ENCODE measurements around the gene GAL3ST1. TPM values are rescaled to one million over a fixed set of nuclear protein-coding genes. Genes with fewer than 3 reads are reported as not detected.
"Not testable (repeated sequence)": the region's sequence is repeated elsewhere in the genome, so short reads cannot be mapped to it uniquely, and the experiment has no call there.

The GAL3ST1 gene
- total and polyA plus RNA-seq, 2 donors (not counting 1 experiment from before 2014, with no cell fraction given) = 0.06 to 0.17 TPM

DNA sequence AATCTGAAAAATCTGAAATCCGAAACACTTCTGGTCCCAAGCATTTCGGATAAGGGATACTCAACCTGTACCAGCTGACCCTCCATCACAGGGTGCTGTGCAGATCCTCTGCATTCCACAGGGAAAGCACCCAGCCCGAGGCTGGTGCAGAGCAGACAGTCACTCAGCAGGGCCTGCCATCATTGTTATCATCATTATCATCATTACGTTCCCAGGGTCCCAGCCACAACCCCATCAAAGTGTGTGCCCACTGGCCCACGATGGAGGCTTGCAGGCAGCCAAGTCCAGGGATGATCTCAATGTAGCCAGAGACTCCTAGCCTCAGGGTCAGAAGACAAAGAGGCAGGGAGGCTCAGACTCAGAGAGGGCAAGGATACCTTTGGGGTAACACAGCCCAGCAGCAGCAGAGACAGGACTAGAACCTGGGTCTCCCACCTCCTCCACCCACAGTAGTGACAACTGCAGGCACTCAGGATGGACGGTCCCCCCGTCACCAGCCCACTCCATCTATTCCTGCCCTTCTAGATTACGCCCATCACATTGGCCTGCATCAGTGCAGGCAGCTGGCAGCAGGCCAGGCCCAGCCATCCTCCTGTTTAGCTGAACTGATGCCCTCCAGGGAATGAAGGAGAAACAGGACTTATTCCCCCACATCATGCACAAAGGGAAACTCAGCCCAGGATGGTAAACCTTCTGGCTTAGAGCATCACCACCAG is 10.3 kb downstream of the GAL3ST1 start:
- no peak overlapping the region for H3K4me3 ChIP-seq (replicated peaks in 1 of 4; ENCODE audit: control extremely low read depth in 1 of 4, insufficient read depth in 1 of 4, low read depth in 3 of 4, low read length in 4 of 4)
- H3K36me3 ChIP-seq (ENCODE audit: control insufficient read depth, insufficient read depth, low read length) = no peaks in the 10 kb centered on the region
- no peaks in the 10 kb centered on the region for H3K9me3 ChIP-seq (ENCODE audit: control insufficient read depth, insufficient read depth, low read depth, low read length)
- H3K4me2 ChIP-seq (ENCODE audit: extremely low read depth, insufficient read depth, low read length) = no peak overlapping the region
- no peak overlapping the region for H3K9ac ChIP-seq (ENCODE audit: insufficient read depth, low read length)
- no peak overlapping the region for H2AFZ ChIP-seq (ENCODE audit: low read length)
- no peak overlapping the region for H3K27ac ChIP-seq (ENCODE audit: insufficient read depth, low read length)
- H3K79me2 ChIP-seq (ENCODE audit: control insufficient read depth, insufficient read depth, low read length) = no peaks in the 10 kb centered on the region
- peaks cover 4% of the 10 kb centered on the region for H3K27me3 ChIP-seq (ENCODE audit: control insufficient read depth, insufficient read depth, low read length)
- no peaks in the 10 kb centered on the region for H4K20me1 ChIP-seq (ENCODE audit: control insufficient read depth, extremely low read depth, insufficient read depth, low read length)
- no peak for DNase-seq (ENCODE audit: low read depth in 2 of 2)
- H3K4me1 ChIP-seq (ENCODE audit: control insufficient read depth, extremely low read depth, insufficient read depth, low read length) = no peaks in the 10 kb centered on the region
- TF ChIP-seq EZH2 (IDR thresholded peaks at IDR 0.05; ENCODE audit: low read length, missing control alignments) (no peak), CTCF (conservative IDR thresholded peaks at IDR 0.05 in 1 of 2, IDR thresholded peaks at IDR 0.05 in 1 of 2; ENCODE audit: low read depth in 1 of 2, low read length in 2 of 2) (no peak)

GRCh38 chr22:30562366-30562765 is 12.1 kb downstream of the GAL3ST1 start:
- no peaks in the 10 kb centered on the region for H4K20me1 ChIP-seq (ENCODE audit: control insufficient read depth, extremely low read depth, insufficient read depth, low read length)
- no peak overlapping the region for H3K4me2 ChIP-seq (ENCODE audit: extremely low read depth, insufficient read depth, low read length)
- no peaks in the 10 kb centered on the region for H3K9me3 ChIP-seq (ENCODE audit: control insufficient read depth, insufficient read depth, low read depth, low read length)
- DNase-seq (ENCODE audit: low read depth in 2 of 2) = no peak
- TF ChIP-seq EZH2 (IDR thresholded peaks at IDR 0.05; ENCODE audit: low read length, missing control alignments) (no peak), CTCF (conservative IDR thresholded peaks at IDR 0.05 in 1 of 2, IDR thresholded peaks at IDR 0.05 in 1 of 2; ENCODE audit: low read depth in 1 of 2, low read length in 2 of 2) (no peak)
- no peaks in the 10 kb centered on the region for H3K27me3 ChIP-seq (ENCODE audit: control insufficient read depth, insufficient read depth, low read length)
- no peak overlapping the region for H3K9ac ChIP-seq (ENCODE audit: insufficient read depth, low read length)
- no peaks in the 10 kb centered on the region for H3K79me2 ChIP-seq (ENCODE audit: control insufficient read depth, insufficient read depth, low read length)
- H3K36me3 ChIP-seq (ENCODE audit: control insufficient read depth, insufficient read depth, low read length) = no peaks in the 10 kb centered on the region
- H3K27ac ChIP-seq (ENCODE audit: insufficient read depth, low read length) = no peak overlapping the region
- no peaks in the 10 kb centered on the region for H3K4me1 ChIP-seq (ENCODE audit: control insufficient read depth, extremely low read depth, insufficient read depth, low read length)
- H2AFZ ChIP-seq (ENCODE audit: low read length) = no peak overlapping the region
- H3K4me3 ChIP-seq (replicated peaks in 1 of 4; ENCODE audit: control extremely low read depth in 1 of 4, insufficient read depth in 1 of 4, low read depth in 3 of 4, low read length in 4 of 4) = no peak overlapping the region

DNA sequence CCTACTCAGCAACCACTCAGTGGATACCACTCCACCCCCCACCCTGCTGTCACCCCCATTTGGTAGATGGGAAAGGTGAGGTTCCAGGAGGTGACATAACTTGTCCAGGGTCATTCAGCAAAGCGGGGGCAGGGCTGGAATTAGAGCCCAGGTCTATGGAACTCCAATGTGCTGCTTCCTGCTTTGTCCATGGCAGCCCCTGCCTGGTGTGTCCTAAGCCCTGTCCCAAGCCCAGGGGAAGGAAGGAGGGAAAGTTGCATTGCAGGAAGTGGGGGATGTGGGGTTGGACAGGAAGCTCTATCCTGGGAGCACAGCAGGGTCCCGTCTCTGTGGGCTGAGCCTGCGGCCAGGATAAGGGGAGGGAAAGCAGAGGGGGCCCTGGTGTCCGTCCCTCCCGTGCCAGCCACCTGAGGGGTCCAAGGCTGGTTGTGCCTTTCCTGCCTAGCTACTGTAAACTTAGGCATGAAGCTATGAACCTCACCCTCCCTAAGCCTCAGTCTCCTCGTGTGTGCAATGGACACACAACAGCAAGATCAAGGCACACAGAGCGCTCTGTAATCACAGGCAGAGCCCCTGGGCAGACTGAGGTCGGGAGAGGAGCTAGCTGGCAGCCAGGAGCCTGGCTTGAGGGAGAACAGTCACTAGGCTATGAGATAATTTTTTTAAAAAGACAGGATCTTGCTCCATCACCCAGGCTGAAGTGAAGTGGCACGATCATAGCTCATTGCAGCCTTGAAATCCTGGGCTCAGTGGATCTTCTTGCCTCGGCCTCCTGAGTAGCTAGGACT is 12.9 kb downstream of the GAL3ST1 start:
- Histone ChIP-seq H4K20me1 (ENCODE audit: control insufficient read depth, extremely low read depth, insufficient read depth, low read length) (no peaks in the 10 kb centered on the region), H3K27ac (ENCODE audit: insufficient read depth, low read length) (no peak overlapping the region), H3K79me2 (ENCODE audit: control insufficient read depth, insufficient read depth, low read length) (no peaks in the 10 kb centered on the region), H3K27me3 (ENCODE audit: control insufficient read depth, insufficient read depth, low read length) (no peaks in the 10 kb centered on the region), H3K4me3 (replicated peaks in 1 of 4; ENCODE audit: control extremely low read depth in 1 of 4, insufficient read depth in 1 of 4, low read depth in 3 of 4, low read length in 4 of 4) (no peak overlapping the region), H3K4me1 (ENCODE audit: control insufficient read depth, extremely low read depth, insufficient read depth, low read length) (no peaks in the 10 kb centered on the region), H3K9me3 (ENCODE audit: control insufficient read depth, insufficient read depth, low read depth, low read length) (no peaks in the 10 kb centered on the region), H3K9ac (ENCODE audit: insufficient read depth, low read length) (no peak overlapping the region), H3K36me3 (ENCODE audit: control insufficient read depth, insufficient read depth, low read length) (no peaks in the 10 kb centered on the region), H2AFZ (ENCODE audit: low read length) (no peak overlapping the region), H3K4me2 (ENCODE audit: extremely low read depth, insufficient read depth, low read length) (no peak overlapping the region)
- DNase-seq (ENCODE audit: low read depth in 2 of 2) = no peak
- TF ChIP-seq CTCF (conservative IDR thresholded peaks at IDR 0.05 in 1 of 2, IDR thresholded peaks at IDR 0.05 in 1 of 2; ENCODE audit: low read depth in 1 of 2, low read length in 2 of 2) (no peak), EZH2 (IDR thresholded peaks at IDR 0.05; ENCODE audit: low read length, missing control alignments) (no peak)

DNA sequence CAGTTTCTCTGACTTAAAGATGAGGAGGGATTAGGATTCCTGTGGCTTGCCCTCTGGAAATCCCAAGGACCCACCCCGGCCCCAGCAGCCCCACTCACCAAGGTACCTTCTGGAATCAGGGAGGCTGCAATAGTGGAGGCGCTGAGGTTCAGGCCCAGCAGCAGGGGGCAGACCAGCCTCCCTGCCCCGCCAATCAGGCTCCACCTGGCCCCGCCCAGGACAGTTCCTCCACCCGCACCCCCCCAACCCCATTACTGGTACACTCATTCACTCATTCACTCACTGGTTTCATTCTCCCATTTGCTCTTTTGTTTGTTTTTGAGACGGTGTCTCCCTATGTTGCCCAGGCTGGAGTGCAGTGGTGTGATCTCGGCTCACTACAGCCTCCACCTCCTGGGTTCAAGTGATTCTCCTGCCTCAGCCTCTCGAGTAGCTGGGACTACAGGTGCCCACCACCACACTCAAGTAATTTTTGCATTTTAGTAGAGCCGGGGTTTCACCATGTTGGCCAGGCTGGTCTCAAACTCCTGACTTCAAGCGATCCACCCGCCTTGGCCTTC is 13.7 kb downstream of the GAL3ST1 start:
- H3K9ac ChIP-seq (ENCODE audit: insufficient read depth, low read length); H3K27me3 ChIP-seq (ENCODE audit: control insufficient read depth, insufficient read depth, low read length); H3K4me1 ChIP-seq (ENCODE audit: control insufficient read depth, extremely low read depth, insufficient read depth, low read length); H3K4me2 ChIP-seq (ENCODE audit: extremely low read depth, insufficient read depth, low read length); H3K36me3 ChIP-seq (ENCODE audit: control insufficient read depth, insufficient read depth, low read length); H3K79me2 ChIP-seq (ENCODE audit: control insufficient read depth, insufficient read depth, low read length); DNase-seq (ENCODE audit: low read depth in 2 of 2); H3K9me3 ChIP-seq (ENCODE audit: control insufficient read depth, insufficient read depth, low read depth, low read length); H3K27ac ChIP-seq (ENCODE audit: insufficient read depth, low read length); H4K20me1 ChIP-seq (ENCODE audit: control insufficient read depth, extremely low read depth, insufficient read depth, low read length); H3K4me3 ChIP-seq (replicated peaks in 1 of 4; ENCODE audit: control extremely low read depth in 1 of 4, insufficient read depth in 1 of 4, low read depth in 3 of 4, low read length in 4 of 4); H2AFZ ChIP-seq (ENCODE audit: low read length): not testable (repeated sequence)
